ENCODE data around the gene UBE2R2. TPM values are rescaled to one million over a fixed set of nuclear protein-coding genes. Genes with fewer than 3 reads are reported as not detected.
"Not testable (repeated sequence)": the region's sequence is repeated elsewhere in the genome, so short reads cannot be mapped to it uniquely, and the experiment has no call there.

The UBE2R2 gene
- polyA plus RNA-seq, 12 donors, result 40.3 to 173 (median 44.3) TPM

DNA sequence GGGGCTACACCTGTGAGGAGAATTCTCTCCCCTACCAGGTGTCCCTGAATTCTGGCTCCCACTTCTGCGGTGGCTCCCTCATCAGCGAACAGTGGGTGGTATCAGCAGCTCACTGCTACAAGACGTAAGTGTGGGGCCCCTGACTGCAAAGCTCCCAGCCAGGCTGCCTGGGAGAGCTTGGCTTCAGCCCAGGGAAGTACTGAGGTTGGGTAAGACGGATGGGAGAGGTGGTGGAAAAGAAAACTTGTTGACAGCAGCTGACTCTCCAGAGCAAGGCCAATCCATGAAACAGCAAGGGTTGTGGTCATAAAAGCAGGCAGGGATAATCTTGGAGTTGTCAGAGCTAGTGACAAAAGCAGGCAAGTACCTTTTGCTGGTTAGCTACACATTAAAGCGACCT lies 20.3 kb upstream of the UBE2R2 start:
- not testable (repeated sequence) for DNase-seq

DNA sequence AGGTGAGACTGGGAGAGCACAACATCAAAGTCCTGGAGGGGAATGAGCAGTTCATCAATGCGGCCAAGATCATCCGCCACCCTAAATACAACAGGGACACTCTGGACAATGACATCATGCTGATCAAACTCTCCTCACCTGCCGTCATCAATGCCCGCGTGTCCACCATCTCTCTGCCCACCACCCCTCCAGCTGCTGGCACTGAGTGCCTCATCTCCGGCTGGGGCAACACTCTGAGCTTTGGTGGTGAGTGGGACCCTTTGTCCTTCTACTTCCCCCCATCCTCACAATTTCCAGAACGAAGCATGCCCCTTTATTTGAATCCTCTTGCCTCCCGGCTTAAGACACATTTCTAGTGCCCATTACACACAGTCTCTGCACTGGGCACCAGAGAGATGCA lies 19.1 kb upstream of the UBE2R2 start:
- DNase-seq, result no peak

DNA sequence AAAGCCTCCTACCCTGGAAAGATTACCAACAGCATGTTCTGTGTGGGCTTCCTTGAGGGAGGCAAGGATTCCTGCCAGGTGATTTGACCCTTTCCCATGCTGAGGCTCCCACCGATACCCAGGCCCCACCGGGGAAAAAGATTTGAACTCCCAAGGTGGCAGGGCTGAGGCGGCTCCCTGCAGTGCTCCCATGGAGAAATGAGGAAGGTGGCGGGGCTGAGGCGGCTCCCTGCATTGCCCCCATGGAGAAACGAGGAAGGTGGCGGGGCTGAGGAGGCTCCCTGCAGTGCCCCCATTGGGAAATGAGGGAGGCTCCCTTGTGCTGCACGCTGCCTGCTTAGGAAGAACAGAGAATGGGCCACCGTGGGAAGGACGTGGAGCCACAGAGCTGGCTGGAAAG lies 18.4 kb upstream of the UBE2R2 start:
- DNase-seq, result no peak

DNA sequence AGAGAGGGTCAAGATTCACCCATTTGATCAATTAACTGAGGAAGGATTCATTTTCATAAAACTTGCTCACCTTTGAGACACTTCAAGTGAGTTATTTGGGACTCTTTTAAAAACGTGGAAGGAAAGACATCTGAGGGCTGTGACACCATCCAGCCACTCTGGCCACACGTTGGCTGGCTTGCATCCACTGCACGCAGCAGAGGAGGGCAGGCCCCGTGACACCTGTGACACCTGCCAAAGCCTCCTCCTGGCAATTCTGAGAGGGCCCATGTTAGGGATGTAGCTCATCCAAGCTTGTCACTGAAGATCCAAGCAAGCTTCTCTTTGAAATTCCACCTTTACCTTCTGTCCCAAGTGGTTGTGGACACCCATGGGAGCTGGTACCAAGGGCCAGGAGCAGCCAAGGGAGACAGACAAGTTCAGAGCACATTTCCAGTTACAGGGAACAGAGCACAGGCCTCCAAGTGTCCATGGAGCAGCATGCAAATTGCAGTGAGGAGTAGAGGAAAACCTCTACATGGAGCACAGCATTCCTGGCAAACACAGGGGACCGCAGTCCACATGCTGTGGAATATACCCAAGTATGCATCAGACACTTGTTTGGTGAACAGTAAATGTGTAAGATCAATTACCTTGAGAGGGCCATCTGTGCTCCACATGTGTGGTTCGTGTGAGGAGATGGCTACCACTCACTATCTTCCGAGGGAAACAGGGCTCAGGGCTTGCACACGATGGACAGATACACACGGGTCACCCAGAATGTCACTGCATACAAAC lies 16.8 kb upstream of the UBE2R2 start:
- DNase-seq, result no peak

DNA sequence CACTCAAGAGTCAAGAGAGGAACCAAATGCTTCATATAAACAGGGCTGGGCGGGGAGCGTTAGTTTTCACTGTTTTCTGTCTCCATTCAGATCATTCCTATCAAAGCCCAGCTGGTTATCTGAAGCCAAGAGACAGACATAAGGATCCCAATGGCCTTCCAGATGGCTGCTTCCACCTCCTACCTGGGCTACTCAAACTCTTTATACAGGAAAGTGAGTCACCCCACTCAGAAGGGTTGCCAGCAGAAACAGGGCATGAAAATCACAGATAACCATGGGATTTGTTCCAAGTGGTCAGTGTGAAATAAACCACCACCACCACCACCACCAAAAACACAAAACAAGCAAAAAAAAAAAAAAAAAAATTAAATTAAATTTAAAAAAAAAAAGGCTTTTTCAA lies 16.1 kb upstream of the UBE2R2 start:
- DNase-seq, result no peak

DNA sequence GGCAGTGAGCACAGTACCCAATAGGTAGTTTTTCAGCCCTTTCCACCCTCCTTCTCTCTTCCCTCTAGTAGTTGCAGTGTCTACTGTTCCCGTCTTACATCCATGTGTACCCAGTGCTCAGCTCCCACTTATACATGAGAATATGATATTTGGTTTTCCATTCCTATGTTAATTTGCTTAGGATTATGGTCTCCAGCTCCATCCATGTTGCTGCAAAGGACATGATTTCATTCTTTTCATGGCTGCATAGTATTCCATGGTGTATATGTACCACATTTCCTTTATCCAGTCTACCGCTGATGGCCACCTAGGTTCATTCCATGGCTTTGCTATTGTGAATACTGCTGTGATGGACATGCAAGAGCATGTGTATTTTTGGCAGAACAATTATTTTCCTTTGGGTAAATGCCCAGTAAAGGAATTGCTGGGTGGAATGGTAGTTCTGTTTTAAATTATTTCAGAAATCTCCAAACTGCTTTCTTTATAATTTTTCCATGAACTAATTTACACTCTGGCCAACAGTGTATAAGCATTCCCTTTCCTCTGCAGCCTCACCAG lies 14.9 kb upstream of the UBE2R2 start:
- not testable (repeated sequence) for DNase-seq

DNA sequence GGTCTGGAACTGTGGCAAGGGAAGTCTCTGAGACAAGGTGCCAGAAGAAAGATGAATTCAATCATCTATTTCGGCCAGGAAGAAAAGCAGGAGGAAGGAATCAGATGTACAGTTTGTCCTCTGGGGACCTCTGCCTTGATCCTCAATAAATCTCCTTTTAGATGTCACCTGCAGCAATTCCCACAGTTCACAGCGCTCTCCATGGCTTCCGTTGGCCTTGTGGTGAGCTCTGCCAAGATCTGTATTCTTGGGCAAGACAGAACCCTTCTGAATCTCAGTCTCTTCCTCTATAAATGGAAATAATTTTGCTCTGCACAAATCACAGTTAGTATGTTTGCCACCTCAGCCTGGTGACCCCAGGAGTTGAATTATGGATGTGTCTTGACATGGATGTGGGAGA lies 12.8 kb upstream of the UBE2R2 start:
- not testable (repeated sequence) for DNase-seq

DNA sequence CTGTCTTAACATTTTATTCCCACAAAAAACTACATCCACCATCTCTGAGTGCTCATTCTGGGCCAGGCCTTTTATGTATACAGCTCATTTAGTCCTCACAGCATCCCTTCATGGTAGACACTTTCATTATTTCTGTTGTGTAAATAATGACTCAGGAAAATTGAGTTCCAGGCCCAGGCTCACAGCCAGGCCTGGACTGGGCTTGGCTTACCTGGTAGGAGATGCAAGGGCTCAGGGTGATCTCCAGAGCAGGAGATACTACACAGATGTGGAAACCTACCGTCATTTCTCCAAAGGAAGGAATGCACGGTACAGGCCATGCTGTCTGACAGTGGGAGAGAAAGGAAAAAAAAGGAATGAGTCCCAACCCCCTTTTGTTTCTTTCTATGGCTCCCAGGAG lies 9.8 kb upstream of the UBE2R2 start:
- not testable (repeated sequence) for DNase-seq

DNA sequence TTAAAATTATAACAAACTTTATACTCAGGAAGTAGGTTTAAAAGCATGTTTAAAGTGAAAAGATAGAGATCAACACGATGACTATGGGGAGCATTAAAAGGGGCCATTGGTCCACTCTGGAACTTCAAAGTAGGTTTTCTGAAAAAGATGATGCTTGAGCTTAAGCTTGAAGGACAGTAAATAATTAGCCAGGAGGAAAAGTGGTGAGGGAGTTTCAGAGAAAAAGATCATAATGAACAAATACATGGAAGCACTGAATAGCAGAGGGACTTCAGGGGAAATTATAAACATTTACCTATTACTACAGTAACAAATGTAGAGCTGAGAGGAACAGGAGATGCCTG lies 8.0 kb upstream of the UBE2R2 start:
- not testable (repeated sequence) for DNase-seq

DNA sequence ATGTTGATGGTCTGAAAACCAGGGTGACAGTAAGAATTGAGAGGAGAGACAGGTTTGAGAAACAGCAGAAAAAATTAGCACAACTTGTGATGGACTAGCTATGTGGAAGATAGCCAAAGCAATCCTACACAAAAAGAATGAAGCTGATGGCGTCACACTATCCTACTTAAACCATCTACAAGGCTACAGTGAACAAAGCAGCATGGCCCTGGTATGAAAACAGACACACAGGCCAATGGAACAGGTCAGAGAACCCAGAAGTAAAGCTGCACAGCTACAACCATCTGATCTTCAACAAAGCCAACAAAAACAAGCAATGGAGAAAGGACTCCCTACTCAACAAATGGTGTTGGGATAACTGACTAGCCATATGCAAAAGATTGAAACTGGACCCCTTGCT lies 7.5 kb upstream of the UBE2R2 start:
- no peak for DNase-seq

DNA sequence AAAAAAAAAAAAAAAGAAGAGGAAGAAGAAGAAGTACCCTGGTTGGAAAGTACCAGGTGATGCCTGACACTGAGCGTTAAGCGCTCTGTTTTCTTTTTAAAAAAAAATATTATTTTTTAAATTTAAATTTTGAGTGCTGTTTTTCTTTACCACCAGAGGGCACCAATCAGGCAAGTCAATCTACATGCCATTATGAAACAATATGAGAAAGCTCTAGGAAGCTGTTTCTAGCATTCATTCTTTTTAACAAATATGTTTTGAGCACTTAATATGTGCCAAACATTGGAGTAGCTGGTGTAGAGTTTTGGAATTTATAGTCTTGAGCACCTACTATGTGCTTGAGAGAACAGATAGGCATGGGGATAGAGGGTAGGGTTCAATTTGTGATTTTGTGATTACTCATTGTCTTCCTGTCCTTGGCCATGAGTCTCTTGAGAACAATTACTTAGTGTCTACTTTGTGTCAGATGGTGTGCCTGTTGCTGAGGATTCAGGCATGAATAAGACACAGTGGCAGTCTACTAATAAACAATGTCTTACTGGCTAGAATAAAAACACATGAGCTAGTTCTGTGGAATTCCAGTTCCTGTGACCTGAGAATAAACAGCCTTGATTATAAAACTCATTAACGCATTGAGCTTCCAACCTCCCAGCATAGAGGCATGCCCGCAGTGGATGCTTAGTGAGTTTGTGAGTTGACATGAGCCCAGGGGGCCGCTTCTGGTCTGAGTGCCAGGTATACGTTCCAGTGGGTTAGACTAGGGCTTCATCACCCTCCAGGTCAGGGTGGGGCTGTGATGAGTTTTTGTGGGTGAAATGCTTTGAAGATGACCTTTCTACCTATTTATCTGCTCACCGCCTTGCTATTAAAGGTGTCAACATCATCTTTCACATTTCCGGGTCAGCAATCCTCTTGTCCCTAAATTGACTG lies 3.0 kb upstream of the UBE2R2 start:
- DNase-seq, result peak; percentile 38

DNA sequence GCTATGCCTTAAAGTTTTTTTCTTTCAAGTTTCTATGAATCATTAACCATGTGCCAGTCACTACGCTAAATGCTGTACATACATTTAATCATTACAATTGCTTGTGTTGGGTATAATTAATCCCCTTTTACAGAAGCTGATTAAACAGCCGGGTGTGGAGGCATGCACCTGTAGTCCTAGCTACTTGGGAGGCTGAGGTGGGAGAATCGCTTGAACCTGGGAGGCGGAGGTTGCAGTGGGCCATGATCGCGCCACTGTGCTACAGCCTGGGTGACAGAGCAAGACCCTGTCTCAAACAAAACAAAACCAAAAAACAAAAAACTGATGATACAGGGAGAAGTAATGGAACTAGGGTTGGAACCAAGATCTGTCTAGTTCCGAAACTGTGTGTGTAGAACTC lies 1.2 kb upstream of the UBE2R2 start:
- DNase-seq, result no peak

DNA sequence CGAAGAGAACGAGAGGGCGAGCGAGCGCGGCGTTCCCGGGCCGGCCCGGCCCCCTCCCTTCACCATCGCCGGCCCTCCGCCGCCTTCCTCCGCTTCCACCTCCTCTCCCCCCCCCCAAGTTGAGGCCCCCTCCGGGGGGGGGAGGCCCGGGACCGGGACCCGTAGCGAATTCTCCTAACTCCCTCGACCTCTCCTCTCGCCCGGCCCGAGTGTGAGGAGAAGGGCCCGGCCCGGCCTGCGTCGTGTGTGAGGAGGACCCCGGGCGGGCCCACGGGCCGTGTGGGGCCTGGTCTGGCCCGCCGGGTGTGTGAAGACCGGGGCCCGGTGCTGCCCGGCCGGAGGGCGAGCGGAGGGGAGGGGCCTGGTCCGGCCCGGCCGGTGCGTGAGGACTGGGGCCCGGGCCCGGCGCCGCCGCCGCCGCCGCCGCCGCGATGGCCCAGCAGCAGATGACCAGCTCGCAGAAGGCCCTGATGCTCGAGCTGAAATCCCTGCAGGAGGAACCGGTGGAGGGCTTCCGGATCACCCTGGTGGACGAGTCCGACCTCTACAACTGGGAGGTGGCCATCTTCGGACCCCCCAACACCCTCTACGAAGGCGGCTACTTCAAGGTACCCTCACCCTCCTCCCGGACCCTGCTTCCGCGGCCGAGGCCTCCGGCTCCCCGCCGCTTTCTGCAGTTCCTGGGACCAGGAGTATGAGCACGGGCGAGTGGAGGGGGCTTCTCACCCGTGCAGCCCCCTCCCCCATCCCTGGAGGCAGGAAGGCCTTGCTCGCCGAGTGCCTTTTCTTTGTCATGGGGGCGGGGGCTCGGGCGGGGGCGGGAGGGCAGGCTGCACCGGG lies 587 bp downstream of the UBE2R2 start:
- DNase-seq, result peak; percentile 72

DNA sequence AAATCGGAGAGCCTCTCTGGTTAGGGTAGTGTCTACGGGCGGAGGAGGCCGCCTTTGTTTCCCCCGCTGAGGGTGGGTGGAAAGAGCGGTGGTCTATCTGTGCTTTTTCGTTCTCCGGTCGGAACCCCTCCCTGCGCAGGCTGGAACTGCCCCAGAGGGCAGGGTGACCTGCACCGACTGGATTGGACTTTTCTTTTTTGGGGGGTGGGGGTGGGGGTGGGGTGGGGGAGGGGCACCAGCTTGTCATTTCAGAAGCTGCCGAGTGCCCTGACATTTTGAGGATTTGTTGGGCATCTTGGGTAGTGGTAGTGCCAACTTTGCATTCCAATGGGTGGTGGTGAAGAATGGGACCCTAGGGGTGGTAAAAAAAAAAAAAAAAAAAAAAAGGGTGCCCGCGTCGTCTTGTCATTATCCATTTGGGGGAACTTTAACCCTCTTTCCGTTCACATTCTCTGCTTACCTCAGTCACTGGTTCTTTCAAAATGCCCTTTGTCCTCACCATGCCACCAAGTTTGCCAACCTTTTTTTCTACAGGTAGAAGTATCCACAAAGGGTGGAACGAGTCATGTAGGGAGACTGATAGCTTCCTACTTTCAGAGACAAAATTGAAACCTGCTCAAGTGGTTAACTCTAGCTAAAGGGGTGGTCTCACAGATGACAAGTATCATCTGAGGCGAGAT lies 1.3 kb downstream of the UBE2R2 start:
- peak; percentile 34 for DNase-seq

DNA sequence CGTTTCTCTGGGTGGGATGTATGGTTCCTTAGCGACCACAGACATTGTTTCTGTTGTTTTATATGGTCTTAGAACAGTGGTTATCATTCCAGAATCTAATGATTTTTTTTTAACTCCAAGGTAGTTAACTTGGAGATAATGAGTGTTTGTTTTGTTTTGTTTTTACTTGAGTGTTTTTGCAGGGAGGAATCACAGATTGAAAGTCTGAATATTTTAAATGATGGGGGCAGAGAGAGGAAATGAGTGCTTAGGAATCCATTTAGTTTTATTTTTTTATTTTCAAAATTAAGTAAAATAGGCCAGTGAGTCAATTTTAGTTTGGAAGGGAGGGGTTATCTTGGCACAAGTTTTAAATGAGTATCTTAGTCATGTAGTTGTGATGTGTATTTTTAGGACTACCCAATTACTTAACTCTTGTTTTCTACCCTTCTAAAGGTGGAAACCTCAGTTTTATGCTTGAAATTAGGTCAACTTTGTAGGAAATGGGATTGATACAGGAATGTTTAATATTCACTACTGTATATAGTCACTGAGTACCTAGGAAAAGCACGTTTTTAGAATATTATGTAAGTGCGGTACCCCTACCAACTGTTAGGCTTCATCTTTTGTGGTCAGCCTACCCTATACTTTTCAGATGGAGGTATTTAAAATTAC lies 2.0 kb downstream of the UBE2R2 start:
- DNase-seq, result no peak

DNA sequence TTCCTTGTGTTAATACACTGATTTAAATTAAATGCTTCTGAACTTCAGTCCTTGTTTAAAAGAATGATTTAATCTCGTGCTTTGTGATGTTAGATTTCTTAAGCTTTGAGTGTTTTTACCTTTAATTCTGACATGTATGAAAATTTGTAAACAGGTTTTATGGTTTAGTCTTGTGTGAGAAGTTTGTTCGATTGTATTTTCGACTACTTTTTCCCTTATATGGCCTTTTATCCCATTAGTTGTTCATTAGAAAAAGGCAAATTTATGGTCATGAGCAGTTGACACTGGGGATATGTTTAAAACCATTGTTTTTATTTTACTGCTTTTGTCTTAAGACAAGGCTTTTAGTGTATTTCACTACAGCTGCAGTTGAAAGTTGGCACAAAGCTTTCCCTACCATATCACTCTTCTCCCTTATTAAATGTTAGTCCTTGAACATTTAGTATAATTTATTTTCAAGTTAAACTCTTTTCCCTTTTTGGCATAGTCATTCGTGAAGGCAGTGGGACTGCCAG lies 3.3 kb downstream of the UBE2R2 start:
- DNase-seq, result no peak

DNA sequence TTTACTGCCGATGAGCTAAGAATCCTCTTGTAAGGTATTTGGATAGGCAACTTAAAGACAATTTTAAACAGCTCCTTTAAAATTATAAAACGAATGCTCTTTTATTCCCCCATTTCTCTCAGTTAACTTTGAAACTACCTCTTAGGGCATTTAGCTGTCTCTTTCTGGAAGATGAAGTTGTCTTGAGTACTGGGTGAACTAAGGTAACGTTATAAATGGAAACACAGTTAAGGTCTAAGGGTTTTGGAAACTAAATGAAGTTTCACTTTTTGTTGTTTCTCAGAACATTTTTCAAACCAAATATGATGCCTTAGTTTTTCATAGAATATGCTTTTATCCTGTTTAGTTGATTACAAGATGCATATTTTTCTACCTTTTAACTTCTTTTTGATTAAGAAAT lies 6.8 kb downstream of the UBE2R2 start:
- DNase-seq, result no peak

DNA sequence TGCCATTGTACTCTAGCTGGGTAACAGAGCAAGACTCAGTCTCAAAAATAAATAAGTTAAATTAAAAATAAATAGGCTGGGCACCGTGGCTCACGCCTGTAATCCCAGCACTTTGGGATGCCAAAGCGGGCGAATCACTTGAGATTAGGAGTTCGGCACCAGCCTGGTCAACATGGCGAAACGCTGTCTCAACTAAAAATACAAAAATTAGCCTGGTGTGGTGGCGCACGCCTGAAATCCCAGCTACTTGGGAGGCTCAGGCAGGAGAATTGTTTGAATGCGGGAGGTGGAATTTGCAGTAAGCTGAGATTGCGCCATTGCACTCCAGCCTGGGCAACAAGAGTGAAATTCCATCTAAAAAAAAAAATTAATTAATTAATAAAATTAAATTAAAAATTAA lies 10.3 kb downstream of the UBE2R2 start:
- DNase-seq, result not testable (repeated sequence)

DNA sequence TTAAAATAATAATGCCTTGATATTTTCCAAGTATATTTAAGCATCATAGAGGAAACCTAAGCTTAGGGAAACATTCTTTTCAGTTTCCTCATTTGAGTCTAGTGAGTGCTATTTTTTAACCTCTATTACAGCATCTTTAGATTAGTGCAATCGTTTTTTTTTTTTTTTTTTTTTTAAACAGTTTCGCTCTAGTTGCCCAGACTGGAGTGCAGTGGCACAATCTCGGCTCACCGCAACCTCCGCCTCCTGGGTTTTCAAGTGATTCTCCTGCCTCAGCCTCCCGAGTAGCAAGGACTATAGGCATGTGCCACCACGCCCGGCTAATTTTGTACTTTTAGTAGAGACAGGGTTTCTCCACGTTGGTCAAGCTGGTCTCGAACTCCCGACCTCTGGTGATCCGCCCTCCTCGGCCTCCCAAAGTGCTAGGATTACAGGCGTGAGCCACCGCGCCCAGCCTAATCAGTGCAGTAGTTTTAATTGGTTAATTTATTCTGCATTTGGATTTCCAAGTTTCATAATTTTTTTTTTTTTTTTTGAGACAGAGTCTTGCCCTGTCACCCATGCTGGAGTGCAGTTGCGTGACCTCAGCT lies 12.8 kb downstream of the UBE2R2 start:
- not testable (repeated sequence) for DNase-seq

Data from muscle of arm (tissue), 12 donors.